Caco-2 (cell line): Measurements from ENCODE around the gene SMIM24. TPM values are rescaled to one million over a fixed set of nuclear protein-coding genes. Genes with fewer than 3 reads are reported as not detected.

Experiments
- BruUV-seq: library from RNA; stranded (reverse); fragments of 400-500 nt; replicated peaks from 2 replicates; lab custom pipeline; 2021; lab: Mats Ljungman, UMichigan
- CTCF ChIA-PET: fragments of 300-600 bp; sonication (Branson Sonifier 250); formaldehyde crosslinking; loops from one replicate; lab custom pipeline; 2022; ENCODE audit warnings: antibody characterized with exemption; lab: Charles Lee
- POLR2A ChIA-PET: fragments of 300-600 bp; sonication (Branson Sonifier 250); formaldehyde crosslinking; loops from one replicate; lab custom pipeline; 2022; ENCODE audit warnings: antibody characterized with exemption; lab: Charles Lee
- DNase-seq, 2 experiments: peaks; one replicate each; pipeline versions ENCODE4 v3.0.0 to v3.0.0-alpha.2; 2020 to 2022
- H3K27me3 ChIP-seq: replicated peaks from 2 replicates; pipeline ENCODE4 v1.6.0; 2011; ENCODE audit warnings: low read length; ENCODE audit not compliant: control insufficient read depth, insufficient read depth
- H3K36me3 ChIP-seq: 2 replicates; pipeline ENCODE4 v1.5.1; 2011; ENCODE audit warnings: low read length; ENCODE audit not compliant: control insufficient read depth, insufficient read depth
- H3K4me1 ChIP-seq: fragments of 250-450 bp; sonication (Bioruptor Pico); 2 replicates; pipeline ENCODE4 v1.5.1; 2020; ENCODE audit warnings: mild to moderate bottlenecking
- H3K4me3 ChIP-seq: 2 replicates; pipeline ENCODE4 v1.5.1; 2011; ENCODE audit warnings: low read depth, mild to moderate bottlenecking, control low read depth, low read length
- H3K9me3 ChIP-seq: fragments of 250-450 bp; sonication (Bioruptor Pico); 2 replicates; pipeline ENCODE4 v1.5.1; 2020; ENCODE audit warnings: mild to moderate bottlenecking, moderate library complexity
- H3K27ac Mint-ChIP-seq: one replicate; pipeline ENCODE4 v1.8.0; 2022; ENCODE audit warnings: mixed read lengths; ENCODE audit not compliant: unreplicated experiment
- H3K27me3 Mint-ChIP-seq: one replicate; pipeline ENCODE4 v1.8.0; 2022; ENCODE audit warnings: mixed read lengths; ENCODE audit not compliant: insufficient read depth, unreplicated experiment
- H3K36me3 Mint-ChIP-seq: one replicate; pipeline ENCODE4 v1.8.0; 2022; ENCODE audit warnings: mild to moderate bottlenecking, mixed read lengths; ENCODE audit not compliant: insufficient read depth, unreplicated experiment
- H3K4me1 Mint-ChIP-seq: one replicate; pipeline ENCODE4 v1.8.0; 2022; ENCODE audit warnings: low read depth, mixed read lengths; ENCODE audit not compliant: unreplicated experiment
- H3K4me3 Mint-ChIP-seq: one replicate; pipeline ENCODE4 v1.8.0; 2022; ENCODE audit warnings: mild to moderate bottlenecking, moderate library complexity, mixed read lengths; ENCODE audit not compliant: unreplicated experiment
- H3K9me3 Mint-ChIP-seq: one replicate; pipeline ENCODE4 v1.8.0; 2022; ENCODE audit warnings: mixed read lengths; ENCODE audit not compliant: unreplicated experiment
- CTCF ChIP-seq, 2 experiments: fragments of 200-600 bp in 1 of 2; IDR thresholded peaks; 1 replicate in 1 of 2; 2 replicates in 1 of 2; pipeline versions ENCODE4 v1.5.1 to v1.8.0; 2011 to 2022; ENCODE audit warnings: antibody characterized with exemption in 1 of 2, control low read depth in 1 of 2, inconsistent platforms in 1 of 2, low read depth in 1 of 2, low read length in 1 of 2, mild to moderate bottlenecking in 1 of 2, moderate library complexity in 1 of 2; ENCODE audit not compliant: insufficient read depth in 1 of 2, severe bottlenecking in 1 of 2, unreplicated experiment in 1 of 2
- intact Hi-C: fragments of 100-400 bp; cut with micrococcal nuclease; formaldehyde crosslinking; loops from one replicate; pipeline ENCODE4 v1.10.0; 2022; ENCODE audit not compliant: unreplicated experiment
- total RNA-seq: library from RNA; stranded (reverse); gene quantifications from 2 replicates; pipeline ENCODE4 v1.2.3, GENCODE V29; 2022

The SMIM24 gene
- total RNA-seq, 1 experiment from 2014 or later, result 1.7 TPM

GRCh38 chr19:3517638-3518037 lies 37.3 kb upstream of the SMIM24 start:
- Histone ChIP-seq H3K36me3 (no peaks in the 10 kb centered on the region), H3K4me3 (no peak overlapping the region), H3K4me1 (no peaks in the 10 kb centered on the region), H3K27me3 (no peaks in the 10 kb centered on the region), H3K9me3 (no peaks in the 10 kb centered on the region)
- TF ChIP-seq CTCF (IDR thresholded peaks at IDR 0.05; ENCODE audit: insufficient read depth in 1 of 2, low read depth in 1 of 2, low read length in 1 of 2, severe bottlenecking in 1 of 2, unreplicated experiment in 1 of 2), result no peak
- Mint-ChIP-seq H3K36me3 (peaks cover 37% of the 10 kb centered on the region), H3K4me1 (peaks cover 6% of the 10 kb centered on the region), H3K27me3 (no peaks in the 10 kb centered on the region), H3K9me3 (no peaks in the 10 kb centered on the region), H3K4me3 (no peak overlapping the region), H3K27ac (no peak overlapping the region)
- CTCF ChIA-PET, result no interaction called here
- intact Hi-C loops, result no loop called here
- POLR2A ChIA-PET, result no interaction called here
- no peak for DNase-seq
- no TSS peak for BruUV-seq

- Mint-ChIP-seq H3K9me3 (no peaks in the 10 kb centered on the region), H3K4me1 (peaks cover 6% of the 10 kb centered on the region), H3K4me3 (no peak overlapping the region), H3K36me3 (peaks cover 31% of the 10 kb centered on the region), H3K27ac (no peak overlapping the region), H3K27me3 (no peaks in the 10 kb centered on the region)
- TF ChIP-seq CTCF (IDR thresholded peaks at IDR 0.05; ENCODE audit: insufficient read depth in 1 of 2, low read depth in 1 of 2, low read length in 1 of 2, severe bottlenecking in 1 of 2, unreplicated experiment in 1 of 2), result no peak
- no TSS peak for BruUV-seq
- Histone ChIP-seq H3K4me3 (no peak overlapping the region), H3K27me3 (no peaks in the 10 kb centered on the region), H3K4me1 (no peaks in the 10 kb centered on the region), H3K9me3 (no peaks in the 10 kb centered on the region), H3K36me3 (no peaks in the 10 kb centered on the region; the same call in 1 of the 2 replicates)
- intact Hi-C loops, result no loop called here
- DNase-seq, result no peak
- ChIA-PET CTCF (no interaction called here), POLR2A (no interaction called here)
These were observed 36.4 kb upstream of the SMIM24 start for GRCh38 chr19:3516675-3517207.

GRCh38 chr19:3515891-3516422 lies 35.6 kb upstream of the SMIM24 start:
- POLR2A ChIA-PET, result interaction anchor here (0.6 kb wide), 1 partner anchor 88 kb away, joined by 8 read pairs; no protein-coding TSS in a partner anchor
- no peaks in the 10 kb centered on the region; the same call in 1 of the 2 replicates for H3K36me3 ChIP-seq
- intact Hi-C loops, result no loop called here

More at GRCh38 chr19:3515891-3516422, 35.6 kb upstream of the SMIM24 start:
- H3K4me3 Mint-ChIP-seq, result no peak overlapping the region
- H3K36me3 Mint-ChIP-seq, result peaks cover 29% of the 10 kb centered on the region
- peaks cover 4% of the 10 kb centered on the region for H3K4me1 Mint-ChIP-seq
- no peak for DNase-seq
- H3K9me3 Mint-ChIP-seq, result no peaks in the 10 kb centered on the region
- Histone ChIP-seq H3K4me1 (no peaks in the 10 kb centered on the region), H3K27me3 (no peaks in the 10 kb centered on the region), H3K4me3 (no peak overlapping the region), H3K9me3 (no peaks in the 10 kb centered on the region)
- no TSS peak for BruUV-seq
- H3K27ac Mint-ChIP-seq, result no peak overlapping the region
- H3K27me3 Mint-ChIP-seq, result no peaks in the 10 kb centered on the region
- TF ChIP-seq CTCF (IDR thresholded peaks at IDR 0.05; ENCODE audit: insufficient read depth in 1 of 2, low read depth in 1 of 2, low read length in 1 of 2, severe bottlenecking in 1 of 2, unreplicated experiment in 1 of 2), result no peak
- CTCF ChIA-PET, result no interaction called here
